GM21717 (cell line): ENCODE measurements around the gene UTS2R.
"Not testable (repeated sequence)": the region's sequence is repeated elsewhere in the genome, so short reads cannot be mapped to it uniquely, and the experiment has no call there.

Experiments
- ATAC-seq: cut with Tn5 transposase; IDR thresholded peaks from one replicate; pipeline ENCODE4 v1.9.1; 2021; ENCODE audit warnings: mild to moderate bottlenecking, moderate library complexity; ENCODE audit not compliant: unreplicated experiment

The UTS2R gene

GRCh38 chr17:82403662-82404660 is 32.4 kb downstream of the UTS2R start:
- ATAC-seq, result no peak

- ATAC-seq, result no peak
Measured at GRCh38 chr17:82405051-82405450, 33.5 kb downstream of the UTS2R start.

GRCh38 chr17:82406131-82406671 is 34.6 kb downstream of the UTS2R start:
- no peak for ATAC-seq

GRCh38 chr17:82407255-82407654 is 35.7 kb downstream of the UTS2R start:
- ATAC-seq, result no peak

GRCh38 chr17:82408288-82408937 is 36.8 kb downstream of the UTS2R start:
- no peak for ATAC-seq

- no peak for ATAC-seq
Measured at GRCh38 chr17:82408938-82409318, 37.4 kb downstream of the UTS2R start.

- no peak for ATAC-seq
Measured at GRCh38 chr17:82410014-82410716, 38.6 kb downstream of the UTS2R start.

GRCh38 chr17:82411396-82412053 is 40.0 kb downstream of the UTS2R start:
- no peak for ATAC-seq

GRCh38 chr17:82412081-82412480 is 40.5 kb downstream of the UTS2R start:
- ATAC-seq, result not testable (repeated sequence)

- ATAC-seq, result no peak
Measured at GRCh38 chr17:82412535-82413520, 41.3 kb downstream of the UTS2R start.

- no peak for ATAC-seq
Measured at GRCh38 chr17:82414548-82415281, 43.1 kb downstream of the UTS2R start.

- no peak for ATAC-seq
Measured at GRCh38 chr17:82415336-82415735, 43.8 kb downstream of the UTS2R start.

- ATAC-seq, result no peak
Measured at GRCh38 chr17:82415786-82416185, 44.2 kb downstream of the UTS2R start.

- no peak for ATAC-seq
Measured at GRCh38 chr17:82416264-82416663, 44.7 kb downstream of the UTS2R start.

- ATAC-seq, result no peak
Measured at GRCh38 chr17:82416771-82417170, 45.2 kb downstream of the UTS2R start.

- peak; percentile 61 for ATAC-seq
Measured at GRCh38 chr17:82418001-82418986, 46.7 kb downstream of the UTS2R start, which contains the start of the genes HEXD and OGFOD3. Gene HEXD (plus strand): TSS chr17:82418347. CDS start chr17:82419800, 1,453 bp downstream. Gene OGFOD3 (minus strand): TSS chr17:82418586. CDS start chr17:82418485, 101 bp downstream.

- no peak for ATAC-seq
Measured at GRCh38 chr17:82419540-82419939, 48.0 kb downstream of the UTS2R start.
